CD8-positive, alpha-beta memory T cell (primary cell): ENCODE data around the gene MS4A6E. TPM values are rescaled to one million over a fixed set of nuclear protein-coding genes. Genes with fewer than 3 reads are reported as not detected.

Experiments
- CTCF ChIA-PET: fragments of 350-600 bp; sonication (Branson Sonifier 250); formaldehyde crosslinking; loops from one replicate; lab custom pipeline; 2021; ENCODE audit warnings: antibody characterized with exemption; lab: Charles Lee
- POLR2A ChIA-PET: fragments of 350-600 bp; sonication (Branson Sonifier 250); formaldehyde crosslinking; loops from one replicate; lab custom pipeline; 2021; ENCODE audit warnings: antibody characterized with exemption; lab: Charles Lee
- DNase-seq, 5 donors: peaks; one replicate each; pipeline versions ENCODE4 v3.0.0 to v3.0.0-alpha.2; 2020 to 2022; ENCODE audit warnings: mixed read lengths in 1 of 5
- H3K27ac ChIP-seq: one replicate; pipeline ENCODE4 v1.7.0; 2013; ENCODE audit warnings: low read depth, mild to moderate bottlenecking, low read length, moderate library complexity
- H3K27me3 ChIP-seq: 2 replicates; pipeline ENCODE4 v1.7.0; 2013; ENCODE audit warnings: low read length, mild to moderate bottlenecking; ENCODE audit not compliant: insufficient read depth, poor library complexity, severe bottlenecking
- H3K36me3 ChIP-seq: 2 replicates; pipeline ENCODE4 v1.7.0; 2013; ENCODE audit warnings: mild to moderate bottlenecking, low read length, moderate library complexity; ENCODE audit not compliant: insufficient read depth
- H3K4me1 ChIP-seq: 2 replicates; pipeline ENCODE4 v1.7.0; 2013; ENCODE audit warnings: mild to moderate bottlenecking, low read length, moderate library complexity; ENCODE audit not compliant: insufficient read depth
- H3K4me3 ChIP-seq: 2 replicates; pipeline ENCODE4 v1.7.0; 2013; ENCODE audit warnings: mild to moderate bottlenecking, low read length
- H3K9me3 ChIP-seq: 2 replicates; pipeline ENCODE4 v1.7.0; 2013; ENCODE audit warnings: mild to moderate bottlenecking, low read length
- H3K27ac Mint-ChIP-seq, 8 donors: one replicate each; pipeline ENCODE4 v1.8.0; 2020 to 2021; ENCODE audit warnings: mixed read lengths in 8 of 8, mild to moderate bottlenecking in 6 of 8, inconsistent platforms in 3 of 8, moderate library complexity in 3 of 8
- H3K27me3 Mint-ChIP-seq, 2 donors: one replicate each; pipeline ENCODE4 v1.8.0; 2020 to 2021; ENCODE audit warnings: mixed read lengths in 2 of 2, mild to moderate bottlenecking in 1 of 2, moderate library complexity in 1 of 2
- H3K36me3 Mint-ChIP-seq, 3 donors: one replicate each; pipeline ENCODE4 v1.8.0; 2020 to 2021; ENCODE audit warnings: mixed read lengths in 3 of 3, inconsistent platforms in 1 of 3, mild to moderate bottlenecking in 1 of 3
- H3K4me1 Mint-ChIP-seq, 3 donors: one replicate each; pipeline ENCODE4 v1.8.0; 2020 to 2021; ENCODE audit warnings: mixed read lengths in 3 of 3, inconsistent platforms in 1 of 3, mild to moderate bottlenecking in 1 of 3
- H3K4me3 Mint-ChIP-seq, 7 donors: one replicate each; pipeline ENCODE4 v1.8.0; 2020 to 2021; ENCODE audit warnings: mixed read lengths in 7 of 7, mild to moderate bottlenecking in 6 of 7, moderate library complexity in 4 of 7, inconsistent platforms in 2 of 7
- H3K9me3 Mint-ChIP-seq, 5 donors: one replicate each; pipeline ENCODE4 v1.8.0; 2020 to 2022; ENCODE audit warnings: mixed read lengths in 5 of 5, mild to moderate bottlenecking in 3 of 5, moderate library complexity in 2 of 5, inconsistent platforms in 1 of 5
- polyA plus RNA-seq: library from polyadenylated mRNA; unstranded; fragments of 300-500 nt; fragmentation: Illumina TruSeq; gene quantifications from one replicate; pipeline ENCODE4 v1.2.3, GENCODE V29; 2021
- total RNA-seq, 2 experiments: library from RNA; stranded (reverse); gene quantifications; one replicate each; pipeline ENCODE4 v1.2.3, GENCODE V29; 2021

The MS4A6E gene
- total and polyA plus RNA-seq, 3 experiments from 2014 or later, result not detected

DNA sequence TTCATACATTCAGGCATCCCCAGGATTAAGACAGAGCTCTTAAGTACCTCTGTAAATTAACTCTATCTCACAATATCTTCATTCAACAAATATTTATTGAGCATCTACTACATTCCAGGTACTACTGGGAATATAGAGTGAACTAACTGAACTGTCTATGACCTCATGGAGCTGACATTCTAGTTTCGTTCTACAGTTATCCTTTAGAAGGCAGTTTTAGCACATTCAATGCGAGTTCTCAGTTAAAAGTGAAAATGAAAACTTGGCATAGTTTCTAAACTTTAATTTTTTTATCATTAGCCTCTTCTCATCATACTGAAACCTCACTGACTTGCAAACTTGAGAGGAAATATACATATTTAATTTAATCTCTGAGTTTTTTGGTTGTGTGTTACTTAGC lies 10.7 kb upstream of the MS4A6E start:
- Histone ChIP-seq H3K4me1 (no peaks in the 10 kb centered on the region), H3K27ac (no peak overlapping the region), H3K27me3 (peaks cover 4% of the 10 kb centered on the region), H3K4me3 (no peak overlapping the region), H3K36me3 (no peaks in the 10 kb centered on the region), H3K9me3 (no peaks in the 10 kb centered on the region)
- H3K4me3 Mint-ChIP-seq, result no peak overlapping the region
- H3K27me3 Mint-ChIP-seq, result peaks cover 4 to 43% of the 10 kb centered on the region in 2 donors
- ChIA-PET CTCF (no interaction called here), POLR2A (no interaction called here)
- H3K27ac Mint-ChIP-seq, result no peak overlapping the region
- H3K36me3 Mint-ChIP-seq, result no peaks in the 10 kb centered on the region
- peaks cover 11 to 27% (median 20%) of the 10 kb centered on the region in 5 donors for H3K9me3 Mint-ChIP-seq
- H3K4me1 Mint-ChIP-seq, result peaks cover 0 to 3% (median 0%) of the 10 kb centered on the region in 3 donors
- no peak for DNase-seq

GRCh38 chr11:60318726-60319125 lies 8.3 kb upstream of the MS4A6E start:
- H3K27me3 Mint-ChIP-seq, result peaks cover 4 to 57% of the 10 kb centered on the region in 2 donors
- peaks cover 0 to 3% (median 0%) of the 10 kb centered on the region in 3 donors for H3K4me1 Mint-ChIP-seq
- Histone ChIP-seq H3K4me1 (no peaks in the 10 kb centered on the region), H3K27me3 (peaks cover 4% of the 10 kb centered on the region), H3K27ac (no peak overlapping the region), H3K9me3 (no peaks in the 10 kb centered on the region), H3K36me3 (no peaks in the 10 kb centered on the region), H3K4me3 (no peak overlapping the region)
- CTCF ChIA-PET, result no interaction called here
- no peak overlapping the region for H3K27ac Mint-ChIP-seq
- peaks cover 18 to 41% (median 33%) of the 10 kb centered on the region in 5 donors for H3K9me3 Mint-ChIP-seq
- POLR2A ChIA-PET, result no interaction called here
- no peak overlapping the region for H3K4me3 Mint-ChIP-seq
- H3K36me3 Mint-ChIP-seq, result no peaks in the 10 kb centered on the region
- no peak for DNase-seq

- Histone ChIP-seq H3K27me3 (peaks cover 4% of the 10 kb centered on the region), H3K36me3 (no peaks in the 10 kb centered on the region), H3K4me1 (no peaks in the 10 kb centered on the region), H3K9me3 (no peaks in the 10 kb centered on the region), H3K27ac (no peak overlapping the region), H3K4me3 (no peak overlapping the region)
- Mint-ChIP-seq H3K27me3 (peaks cover 7 to 53% of the 10 kb centered on the region in 2 donors), H3K9me3 (peaks cover 20 to 43% (median 36%) of the 10 kb centered on the region in 5 donors), H3K4me1 (peaks cover 0 to 3% (median 0%) of the 10 kb centered on the region in 3 donors), H3K36me3 (no peaks in the 10 kb centered on the region), H3K4me3 (no peak overlapping the region), H3K27ac (no peak overlapping the region)
- POLR2A ChIA-PET, result no interaction called here
- CTCF ChIA-PET, result no interaction called here
- DNase-seq, result no peak
Observed at GRCh38 chr11:60321051-60321450, 6.0 kb upstream of the MS4A6E start.

DNA sequence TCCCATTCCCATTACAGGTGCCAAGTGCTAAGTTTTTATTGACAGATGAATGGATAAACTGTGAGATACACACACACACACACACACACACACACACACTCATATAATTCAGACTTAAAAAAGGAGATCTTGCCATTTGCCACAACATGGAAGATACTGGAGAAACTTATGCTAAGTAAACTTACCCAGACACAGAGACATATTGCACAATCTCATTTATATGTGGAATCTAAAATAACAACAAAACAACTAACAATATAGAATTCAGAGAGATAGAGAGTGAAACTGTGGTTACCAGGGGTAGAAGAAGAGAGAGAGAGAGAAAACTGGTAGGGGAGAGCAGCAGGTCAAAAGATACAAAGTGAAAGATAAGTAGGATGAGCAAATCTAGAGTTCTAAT lies 1.4 kb downstream of the MS4A6E start:
- no peak overlapping the region for H3K27ac ChIP-seq
- no peaks in the 10 kb centered on the region for H3K4me1 ChIP-seq
- H3K27me3 ChIP-seq, result no peaks in the 10 kb centered on the region
- no peaks in the 10 kb centered on the region for H3K36me3 ChIP-seq
- ChIA-PET POLR2A (no interaction called here), CTCF (no interaction called here)
- Mint-ChIP-seq H3K4me3 (no peak overlapping the region), H3K27me3 (peaks cover 6 to 27% of the 10 kb centered on the region in 2 donors), H3K27ac (no peak overlapping the region), H3K36me3 (no peaks in the 10 kb centered on the region), H3K4me1 (no peaks in the 10 kb centered on the region), H3K9me3 (peaks cover 2 to 22% (median 5%) of the 10 kb centered on the region in 5 donors)
- DNase-seq, result no peak
- H3K9me3 ChIP-seq, result no peaks in the 10 kb centered on the region
- no peak overlapping the region for H3K4me3 ChIP-seq

DNA sequence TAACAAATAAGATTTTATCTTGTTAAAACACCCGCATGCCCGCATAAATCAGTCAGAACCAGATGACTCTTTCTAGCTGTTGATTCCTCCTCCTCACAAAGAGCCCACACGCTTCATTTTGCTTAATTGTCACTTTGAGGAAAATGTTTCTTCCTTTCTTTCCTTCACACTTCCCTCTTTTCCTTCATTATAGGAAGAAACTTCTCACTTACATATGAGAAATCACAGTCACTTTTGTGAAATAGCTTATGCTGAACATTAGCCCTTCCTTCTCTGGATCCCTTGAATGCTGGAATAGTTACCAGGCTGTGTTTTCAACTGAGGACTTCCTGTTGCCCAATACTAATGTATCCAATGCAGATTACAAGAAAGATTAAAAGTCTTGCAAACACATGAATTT lies 5.8 kb downstream of the MS4A6E start:
- H3K4me3 ChIP-seq, result no peak overlapping the region
- H3K9me3 ChIP-seq, result no peaks in the 10 kb centered on the region
- DNase-seq, result no peak
- H3K4me1 ChIP-seq, result no peaks in the 10 kb centered on the region
- ChIA-PET POLR2A (no interaction called here), CTCF (interaction anchor here (1.0 kb wide), 2 partner anchors 18 to 22 kb away, joined by 3 read pairs; no protein-coding TSS in a partner anchor)
- no peaks in the 10 kb centered on the region for H3K36me3 Mint-ChIP-seq
- no peaks in the 10 kb centered on the region for H3K27me3 ChIP-seq
- no peak overlapping the region for H3K4me3 Mint-ChIP-seq
- peaks cover 0 to 15% (median 2%) of the 10 kb centered on the region in 5 donors for H3K9me3 Mint-ChIP-seq
- no peaks in the 10 kb centered on the region for H3K4me1 Mint-ChIP-seq
- H3K27me3 Mint-ChIP-seq, result peaks cover 9 to 40% of the 10 kb centered on the region in 2 donors
- no peak overlapping the region for H3K27ac Mint-ChIP-seq
- no peak overlapping the region for H3K27ac ChIP-seq
- no peaks in the 10 kb centered on the region for H3K36me3 ChIP-seq

DNA sequence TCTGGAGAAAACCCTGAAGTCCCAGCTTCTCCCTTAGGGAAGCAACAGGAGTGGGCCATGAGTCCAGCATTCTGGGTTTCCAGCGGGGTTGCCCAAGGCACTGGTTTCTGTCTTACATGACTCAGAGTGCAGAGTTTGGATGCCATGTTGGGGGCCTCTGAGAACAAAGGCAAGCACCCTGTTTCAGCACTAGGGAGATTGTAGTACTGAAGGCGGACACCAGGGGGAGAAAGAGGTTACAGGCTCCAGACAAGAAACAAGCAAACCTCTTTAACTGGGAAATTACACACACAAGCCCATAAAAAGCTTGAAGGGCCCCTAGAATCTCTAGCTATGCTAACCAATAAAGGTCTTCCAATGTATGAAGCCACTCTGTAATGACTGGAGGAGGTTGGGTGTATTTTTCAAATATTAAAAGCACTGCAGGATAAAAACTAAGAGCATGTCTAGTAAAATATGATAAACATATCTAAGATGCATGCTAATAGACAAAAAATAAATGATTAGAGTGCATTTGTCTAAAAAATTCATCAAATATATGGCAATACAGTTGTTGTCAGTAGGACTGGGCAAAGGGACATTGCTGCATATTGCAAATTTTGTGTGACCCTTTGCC lies 7.1 kb downstream of the MS4A6E start:
- CTCF ChIA-PET, result interaction anchor here (0.7 to 1.0 kb wide), 2 partner anchors 9 to 19 kb away, joined by 3 read pairs; no protein-coding TSS in a partner anchor
- no peaks in the 10 kb centered on the region for H3K4me1 ChIP-seq
- Mint-ChIP-seq H3K27ac (no peak overlapping the region), H3K36me3 (no peaks in the 10 kb centered on the region), H3K27me3 (peaks cover 9 to 39% of the 10 kb centered on the region in 2 donors), H3K4me1 (no peaks in the 10 kb centered on the region), H3K4me3 (no peak overlapping the region), H3K9me3 (peaks cover 0 to 12% (median 2%) of the 10 kb centered on the region in 5 donors)
- DNase-seq, result peak; percentile 17 to 54 (median 31)
- POLR2A ChIA-PET, result no interaction called here
- H3K9me3 ChIP-seq, result no peaks in the 10 kb centered on the region
- H3K27me3 ChIP-seq, result no peaks in the 10 kb centered on the region
- H3K36me3 ChIP-seq, result no peaks in the 10 kb centered on the region
- no peak overlapping the region for H3K4me3 ChIP-seq
- H3K27ac ChIP-seq, result no peak overlapping the region

DNA sequence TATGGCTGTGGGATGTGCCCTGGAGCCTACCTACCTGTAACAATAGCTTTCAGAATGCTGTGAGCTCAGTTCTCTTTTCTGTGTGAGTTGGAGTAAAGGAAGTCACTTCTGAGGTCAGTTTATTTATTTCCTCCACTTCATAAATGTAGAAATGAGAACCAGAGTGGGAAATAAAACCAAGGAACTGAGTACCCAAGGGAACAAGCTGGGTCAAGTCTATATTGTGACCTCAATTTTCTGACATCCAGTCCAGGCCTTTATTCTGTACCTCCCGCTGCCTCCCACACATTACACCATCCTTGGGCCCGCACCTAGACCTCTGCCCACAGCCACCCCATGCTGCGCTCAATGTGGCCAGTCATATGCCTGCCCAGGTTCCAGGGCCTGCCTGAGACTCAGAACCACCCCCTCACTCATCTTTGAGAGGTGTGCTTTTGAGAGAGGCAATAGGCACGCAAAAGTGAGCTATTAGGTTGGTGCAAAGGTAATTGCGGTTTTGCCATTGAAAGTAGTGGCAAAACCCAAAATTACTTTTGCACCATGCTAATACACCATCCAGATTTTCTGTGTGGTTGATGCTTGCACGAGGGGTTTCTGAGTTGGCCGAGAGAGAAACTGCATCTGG lies 9.8 kb downstream of the MS4A6E start:
- H3K4me1 ChIP-seq, result no peaks in the 10 kb centered on the region
- no peak overlapping the region for H3K27ac ChIP-seq
- H3K9me3 Mint-ChIP-seq, result peaks cover 0 to 2% (median 0%) of the 10 kb centered on the region in 5 donors
- no peak for DNase-seq
- H3K27me3 ChIP-seq, result no peaks in the 10 kb centered on the region
- CTCF ChIA-PET, result no interaction called here
- H3K4me1 Mint-ChIP-seq, result no peaks in the 10 kb centered on the region
- POLR2A ChIA-PET, result no interaction called here
- no peaks in the 10 kb centered on the region for H3K9me3 ChIP-seq
- no peak overlapping the region for H3K4me3 ChIP-seq
- H3K36me3 ChIP-seq, result no peaks in the 10 kb centered on the region
- H3K4me3 Mint-ChIP-seq, result no peak overlapping the region
- peaks cover 6 to 40% of the 10 kb centered on the region in 2 donors for H3K27me3 Mint-ChIP-seq
- no peak overlapping the region for H3K27ac Mint-ChIP-seq
- H3K36me3 Mint-ChIP-seq, result no peaks in the 10 kb centered on the region

DNA sequence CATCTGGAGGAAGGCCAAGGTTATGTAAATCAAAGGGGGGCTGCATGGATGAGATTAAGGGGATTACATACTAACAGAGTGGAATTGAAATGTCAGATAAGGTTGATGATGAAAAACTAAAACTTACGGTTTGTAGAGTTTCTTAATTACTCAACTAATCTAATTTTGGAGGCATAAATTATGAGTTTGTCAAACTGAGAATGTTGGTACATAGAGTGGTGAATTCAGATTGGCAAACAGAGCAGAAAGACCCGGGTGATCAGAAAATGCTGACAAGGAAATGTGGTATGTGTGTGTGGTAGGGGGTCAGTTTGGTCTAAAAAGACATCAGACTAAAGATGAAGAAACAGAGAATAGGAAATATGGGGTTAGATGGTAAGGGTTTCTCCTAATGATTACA lies 11.0 kb downstream of the MS4A6E start:
- H3K4me3 Mint-ChIP-seq, result no peak overlapping the region
- H3K4me3 ChIP-seq, result no peak overlapping the region
- H3K36me3 ChIP-seq, result no peaks in the 10 kb centered on the region
- CTCF ChIA-PET, result no interaction called here
- no peaks in the 10 kb centered on the region for H3K9me3 ChIP-seq
- H3K36me3 Mint-ChIP-seq, result no peaks in the 10 kb centered on the region
- no peaks in the 10 kb centered on the region for H3K4me1 ChIP-seq
- H3K27me3 ChIP-seq, result no peaks in the 10 kb centered on the region
- DNase-seq, result no peak
- no peak overlapping the region for H3K27ac ChIP-seq
- H3K4me1 Mint-ChIP-seq, result no peaks in the 10 kb centered on the region
- peaks cover 6 to 31% of the 10 kb centered on the region in 2 donors for H3K27me3 Mint-ChIP-seq
- POLR2A ChIA-PET, result no interaction called here
- no peaks in the 10 kb centered on the region for H3K9me3 Mint-ChIP-seq
- peak overlapping the region in 1 of 8 donors; percentile 1 for H3K27ac Mint-ChIP-seq
